Measurements from ENCODE around the gene ITPRID2.

ITPRID2 gene

GRCh38 chr2:181882246-181883020, 9.1 kb upstream of the ITPRID2 start:
- no peak for DNase-seq (ENCODE audit: low read depth in 2 of 2)

GRCh38 chr2:181884601-181885000, 6.9 kb upstream of the ITPRID2 start:
- DNase-seq (ENCODE audit: low read depth in 2 of 2) = no peak

- DNase-seq (ENCODE audit: low read depth in 2 of 2) = no peak
These were observed 6.4 kb upstream of the ITPRID2 start for GRCh38 chr2:181885096-181885495.

GRCh38 chr2:181886192-181886591, 5.3 kb upstream of the ITPRID2 start:
- no peak for DNase-seq (ENCODE audit: low read depth in 2 of 2)

- no peak for DNase-seq (ENCODE audit: low read depth in 2 of 2)
These were observed 4.5 kb upstream of the ITPRID2 start for GRCh38 chr2:181887045-181887444.

GRCh38 chr2:181889776-181890175, 1.8 kb upstream of the ITPRID2 start:
- no peak for DNase-seq (ENCODE audit: low read depth in 2 of 2)

- no peak for DNase-seq (ENCODE audit: low read depth in 2 of 2)
These were observed 1.3 kb upstream of the ITPRID2 start for GRCh38 chr2:181890271-181890670.

GRCh38 chr2:181891966-181892798, 652 bp downstream of the ITPRID2 start:
- peak in 1 of 2 donors; percentile 30 for DNase-seq (ENCODE audit: low read depth in 2 of 2)

GRCh38 chr2:181892799-181893435, 1.4 kb downstream of the ITPRID2 start:
- DNase-seq (ENCODE audit: low read depth in 2 of 2) = no peak

- DNase-seq (ENCODE audit: low read depth in 2 of 2) = no peak
These were observed 2.9 kb downstream of the ITPRID2 start for GRCh38 chr2:181894381-181894780.

GRCh38 chr2:181895818-181896217, 4.3 kb downstream of the ITPRID2 start:
- DNase-seq (ENCODE audit: low read depth in 2 of 2) = no peak

GRCh38 chr2:181896286-181896685, 4.8 kb downstream of the ITPRID2 start:
- no peak for DNase-seq (ENCODE audit: low read depth in 2 of 2)

GRCh38 chr2:181900007-181900651, 8.6 kb downstream of the ITPRID2 start:
- no peak for DNase-seq (ENCODE audit: low read depth in 2 of 2)

- DNase-seq (ENCODE audit: low read depth in 2 of 2) = no peak
These were observed 11.1 kb downstream of the ITPRID2 start for GRCh38 chr2:181902625-181903024.

GRCh38 chr2:181904022-181904632, 12.6 kb downstream of the ITPRID2 start:
- DNase-seq (ENCODE audit: low read depth in 2 of 2) = no peak

GRCh38 chr2:181907057-181907456, 15.5 kb downstream of the ITPRID2 start:
- no peak for DNase-seq (ENCODE audit: low read depth in 2 of 2)

GRCh38 chr2:181907635-181908034, 16.1 kb downstream of the ITPRID2 start:
- DNase-seq (ENCODE audit: low read depth in 2 of 2) = no peak

- no peak for DNase-seq (ENCODE audit: low read depth in 2 of 2)
These were observed 18.7 kb downstream of the ITPRID2 start for GRCh38 chr2:181910028-181910831.

GRCh38 chr2:181911830-181912229, 20.3 kb downstream of the ITPRID2 start:
- DNase-seq (ENCODE audit: low read depth in 2 of 2) = no peak

GRCh38 chr2:181915102-181915501, 23.6 kb downstream of the ITPRID2 start:
- DNase-seq (ENCODE audit: low read depth in 2 of 2) = no peak

Data from stimulated activated CD4-positive, alpha-beta T cell treated with anti-CD3 and anti-CD28 coated beads, Interleukin-1b, Interleukin-23, amount 100 ng/mL, for 1 hour (primary cell).